K562 (cell line): ENCODE results near the gene TMED10. TPM values are rescaled to one million over a fixed set of nuclear protein-coding genes. Genes with fewer than 3 reads are reported as not detected.

Experiments
- ATAC-seq: fragments of 200-7000 bp; cut with Tn5 transposase; 3 replicates; pipeline ENCODE4 v1.9.1; 2020; ENCODE audit warnings: moderate library complexity
- BruUV-seq: library from RNA; stranded (reverse); fragments of 400-500 nt; replicated peaks from 2 replicates; lab custom pipeline; 2021; lab: Mats Ljungman, UMichigan
- CTCF ChIA-PET: fragments of 300-600 bp; formaldehyde crosslinking; extraction: SDS; loops from one replicate; lab custom pipeline; 2021; ENCODE audit warnings: low intra/inter-chr PET ratio; lab: Yijun Ruan, JAX
- POLR2A ChIA-PET: fragments of 300-600, 350-650 bp; sonication (Branson Sonifier 250); formaldehyde crosslinking; extraction: SDS; loops from one replicate; lab custom pipeline; 2021; ENCODE audit warnings: antibody characterized with exemption, inconsistent platforms; lab: Yijun Ruan, JAX
- DNase-seq, 4 experiments: peaks; one replicate each; pipeline versions ENCODE4 v3.0.0 to v3.0.0-alpha.2; 2011 to 2018; ENCODE audit warnings: low spot score in 3 of 4, mixed read lengths in 3 of 4; ENCODE audit errors: extremely low read depth in 1 of 4
- FAIRE-seq: peaks from 2 replicates; lab custom pipeline; 2011; peaks lifted over from hg19 to GRCh38; lab: Jason Lieb, UNC
- H2AFZ ChIP-seq: 2 replicates; pipeline ENCODE4 v1.6.0; 2011; ENCODE audit warnings: low read depth, low read length, control low read depth, inconsistent platforms
- H3K27ac ChIP-seq: fragments of 200-600 bp; 3 replicates; pipeline ENCODE4 v1.8.0; 2011; ENCODE audit warnings: low read depth, mild to moderate bottlenecking, control low read depth, inconsistent platforms, low read length, moderate library complexity, mixed read lengths; ENCODE audit errors: extremely low read depth
- H3K27me3 ChIP-seq, 2 experiments: fragments of 300-600 bp in 1 of 2; 2 replicates in 1 of 2; 3 replicates in 1 of 2; pipeline versions ENCODE4 v1.6.0 to v1.8.0; 2011; ENCODE audit warnings: inconsistent platforms in 2 of 2, low read length in 2 of 2, mild to moderate bottlenecking in 1 of 2, mixed read lengths in 1 of 2, moderate library complexity in 1 of 2; ENCODE audit not compliant: control insufficient read depth in 2 of 2, insufficient read depth in 2 of 2
- H3K36me3 ChIP-seq: fragments of 300-600 bp; 3 replicates; pipeline ENCODE4 v1.8.0; 2011; ENCODE audit warnings: mild to moderate bottlenecking, low read length, inconsistent platforms; ENCODE audit not compliant: control insufficient read depth, insufficient read depth
- H3K4me1 ChIP-seq, 2 experiments: fragments of 200-600 bp in 1 of 2; replicated peaks in 1 of 2; 2 replicates in 1 of 2; 3 replicates in 1 of 2; pipeline versions ENCODE4 v1.5.1 to v1.8.0; 2011; ENCODE audit warnings: inconsistent platforms in 2 of 2, low read length in 2 of 2, mild to moderate bottlenecking in 1 of 2, mixed read lengths in 1 of 2, moderate library complexity in 1 of 2; ENCODE audit not compliant: control insufficient read depth in 2 of 2, insufficient read depth in 2 of 2
- H3K4me2 ChIP-seq: 2 replicates; pipeline ENCODE4 v1.6.1; 2011; ENCODE audit warnings: low read length, control low read depth, inconsistent platforms, mixed read lengths; ENCODE audit not compliant: insufficient read depth
- H3K4me3 ChIP-seq: fragments of 200-600 bp; sonication (generic), shearing (Covaris generic); 2 replicates; pipeline ENCODE4 v1.5.1; 2016; ENCODE audit warnings: control low read depth, inconsistent platforms
- H3K79me2 ChIP-seq: fragments of 200-600 bp; 3 replicates; pipeline ENCODE4 v1.8.0; 2011; ENCODE audit warnings: low read length, inconsistent platforms; ENCODE audit not compliant: control insufficient read depth, insufficient read depth
- H3K9ac ChIP-seq, 2 experiments: 2 replicates each; pipeline versions ENCODE4 v1.6.0 to v1.6.1; 2011; ENCODE audit warnings: low read depth in 2 of 2, low read length in 2 of 2, control low read depth in 1 of 2, inconsistent platforms in 1 of 2, mild to moderate bottlenecking in 1 of 2, mixed read lengths in 1 of 2; ENCODE audit not compliant: insufficient read depth in 1 of 2
- H3K9me1 ChIP-seq: one replicate; pipeline ENCODE4 v1.6.0; 2011; ENCODE audit warnings: inconsistent platforms, mild to moderate bottlenecking, low read length, moderate library complexity; ENCODE audit not compliant: control insufficient read depth, insufficient read depth
- H3K9me3 ChIP-seq: replicated peaks from 2 replicates; pipeline ENCODE4 v1.5.1; 2011; ENCODE audit warnings: low read depth, low read length, inconsistent platforms; ENCODE audit not compliant: control insufficient read depth, insufficient read depth
- H4K20me1 ChIP-seq: replicated peaks from 2 replicates; pipeline ENCODE4 v1.6.1; 2011; ENCODE audit warnings: low read length, inconsistent platforms, mixed read lengths; ENCODE audit not compliant: control insufficient read depth, insufficient read depth
- BCLAF1 ChIP-seq, 2 experiments: fragments of 450-650 bp in 1 of 2; IDR thresholded peaks; 2 replicates each; pipeline ENCODE4 v1.6.1; 2011 to 2017; ENCODE audit warnings: low read depth in 2 of 2, antibody characterized with exemption in 1 of 2, borderline replicate concordance in 1 of 2, low read length in 1 of 2, mild to moderate bottlenecking in 1 of 2, mixed read lengths in 1 of 2; ENCODE audit not compliant: control insufficient read depth in 1 of 2
- BRCA1 ChIP-seq, 2 experiments: fragments of 450-650 bp in 1 of 2; sonication (generic) in 1 of 2; formaldehyde crosslinking in 1 of 2; IDR thresholded peaks; 2 replicates each; pipeline versions ENCODE4 v1.5.0 to v1.6.1; 2017 to 2020; ENCODE audit warnings: mild to moderate bottlenecking in 1 of 2, missing genetic modification reagents in 1 of 2
- TCFL5 ChIP-seq: fragments of 250-450 bp; sonication (Bioruptor Pico); conservative IDR thresholded peaks from 2 replicates; pipeline ENCODE4 v1.6.1; 2021; ENCODE audit warnings: mild to moderate bottlenecking, moderate library complexity, matching md5 sums
- YBX1 ChIP-seq: fragments of 450-650 bp; IDR thresholded peaks from 2 replicates; pipeline ENCODE4 v1.7.1; 2016; ENCODE audit warnings: mild to moderate bottlenecking
- ZNF311 ChIP-seq: fragments of 250-450 bp; sonication (Bioruptor Pico); IDR thresholded peaks from 2 replicates; pipeline ENCODE4 v1.4.0; 2020; ENCODE audit warnings: mild to moderate bottlenecking, moderate library complexity
- ZNF586 ChIP-seq: fragments of 450-650 bp; formaldehyde crosslinking; conservative IDR thresholded peaks from 2 replicates; pipeline ENCODE4 v1.4.0; 2020; ENCODE audit warnings: mild to moderate bottlenecking, moderate library complexity
- ZNF75A ChIP-seq: fragments of 450-650 bp; formaldehyde crosslinking; IDR thresholded peaks from 2 replicates; pipeline ENCODE4 v1.4.0; 2020; ENCODE audit warnings: mild to moderate bottlenecking
- WGBS: fragments of 100-300 bp; shearing (Covaris generic); methylation state at CpG from one replicate; pipeline ENCODE4 v1.1.6; 2016; ENCODE audit warnings: low coverage, mixed read lengths; ENCODE audit not compliant: insufficient coverage; ENCODE audit errors: missing lambda C conversion rate; 5-methylcytosine and 5-hydroxymethylcytosine counted together
- in situ Hi-C: fragments of 300-500 bp; cut with MboI; formaldehyde crosslinking; loops from 4 replicates; pipeline ENCODE4 v1.15.0; 2018; ENCODE audit warnings: inconsistent platforms, mixed read lengths
- intact Hi-C: fragments of 100-400 bp; cut with micrococcal nuclease; formaldehyde crosslinking; loops from 2 replicates; pipeline ENCODE4 v1.14.2; 2022
- polyA plus RNA-seq, 8 experiments: library from polyadenylated mRNA; depleted of rRNA in 4 of 8; stranded (reverse) in 5 of 8; unstranded in 3 of 8; fragments of >200 nt; fragmentation: Nextera tagmentation in 2 of 8; fragmentation: Illumina TruSeq in 1 of 8; extraction: Ambion mirVana in 2 of 8; extraction: Trizol in 1 of 8; gene quantifications; 2 replicates each; pipeline versions ENCODE4 v1.2.1 to v1.2.3, GENCODE V29; 2011 to 2014; ENCODE audit warnings: inconsistent platforms in 1 of 8, missing spikeins in 1 of 8
- total RNA-seq, 7 experiments: library from RNA; depleted of rRNA in 6 of 7; stranded (reverse); fragments of >200 nt in 6 of 7; fragmentation: Illumina TruSeq in 2 of 7; extraction: Trizol in 2 of 7; gene quantifications; 2 replicates each; pipeline versions ENCODE4 v1.2.1 to v1.2.3, GENCODE V29; 2011 to 2021; ENCODE audit warnings: low replicate concordance in 1 of 7
- TF ChIP-seq, protein P1 (sequence below): sonication (generic); IDR thresholded peaks from 2 replicates; pipeline ENCODE4 v1.6.1; 2016
- TF ChIP-seq, protein P2 (sequence below): fragments of 450-650 bp; IDR thresholded peaks from 2 replicates; pipeline ENCODE4 v1.6.1; 2017; ENCODE audit warnings: antibody characterized with exemption
- TF ChIP-seq, protein P3 (sequence below): IDR thresholded peaks from 2 replicates; pipeline ENCODE4 v1.6.1; 2011; ENCODE audit warnings: borderline replicate concordance, low read depth, mild to moderate bottlenecking, moderate library complexity, low read length; ENCODE audit not compliant: insufficient read depth, poor library complexity, severe bottlenecking
- TF ChIP-seq, protein P4 (sequence below): fragments of 250-450 bp; sonication (Bioruptor Pico); IDR thresholded peaks from 2 replicates; pipeline ENCODE4 v1.5.0; 2021; ENCODE audit warnings: mild to moderate bottlenecking, borderline replicate concordance

The TMED10 gene
- total and polyA plus RNA-seq, 9 of the 15 experiments (the other 6 are each of a cell fraction or from before 2014, with no cell fraction given) = 62.2 to 233 (median 124) TPM

GRCh38 chr14:75213172-75213571, 36.8 kb upstream of the TMED10 start:
- no peaks in the 10 kb centered on the region for H3K79me2 ChIP-seq
- no TSS peak for BruUV-seq
- no peak overlapping the region for H3K9ac ChIP-seq
- no peaks in the 10 kb centered on the region for H4K20me1 ChIP-seq
- ATAC-seq (no peak), FAIRE-seq (no peak), DNase-seq (no peak)
- CTCF ChIA-PET = no interaction called here
- intact Hi-C loops (no loop called here), in situ Hi-C loops (no loop called here)
- peak overlapping the region; percentile 55; the same call in 1 of the 2 replicates for H2AFZ ChIP-seq
- no peaks in the 10 kb centered on the region for H3K9me3 ChIP-seq
- H3K36me3 ChIP-seq = no peaks in the 10 kb centered on the region
- H3K4me2 ChIP-seq = no peak overlapping the region
- no peaks in the 10 kb centered on the region; a peak in 1 of 5 replicates for H3K4me1 ChIP-seq
- no peaks in the 10 kb centered on the region for H3K27me3 ChIP-seq
- POLR2A ChIA-PET = interaction anchor here (0.7 kb wide), 1 partner anchor 165 kb away, joined by 3 read pairs; no protein-coding TSS in a partner anchor
- no peaks in the 10 kb centered on the region for H3K9me1 ChIP-seq
- H3K4me3 ChIP-seq = no peak overlapping the region
- no peak overlapping the region for H3K27ac ChIP-seq
- WGBS = 24% methylated on average over 4 of the region's 4 CpGs
- TF ChIP-seq ZNF311 (no peak), TCFL5 (no peak), BCLAF1 (IDR thresholded peaks at IDR 0.05; ENCODE audit: borderline replicate concordance in 1 of 2, control insufficient read depth in 1 of 2, low read depth in 2 of 2, low read length in 1 of 2) (no peak), ZNF75A (CRISPR knock-in tag) (no peak), YBX1 (no peak), ZNF586 (CRISPR knock-in tag) (no peak), BRCA1 (IDR thresholded peaks at IDR 0.05) (no peak), BRCA1 (CRISPR knock-in tag; IDR thresholded peaks at IDR 0.05) (no peak)
- TF ChIP-seq, protein P1, sequence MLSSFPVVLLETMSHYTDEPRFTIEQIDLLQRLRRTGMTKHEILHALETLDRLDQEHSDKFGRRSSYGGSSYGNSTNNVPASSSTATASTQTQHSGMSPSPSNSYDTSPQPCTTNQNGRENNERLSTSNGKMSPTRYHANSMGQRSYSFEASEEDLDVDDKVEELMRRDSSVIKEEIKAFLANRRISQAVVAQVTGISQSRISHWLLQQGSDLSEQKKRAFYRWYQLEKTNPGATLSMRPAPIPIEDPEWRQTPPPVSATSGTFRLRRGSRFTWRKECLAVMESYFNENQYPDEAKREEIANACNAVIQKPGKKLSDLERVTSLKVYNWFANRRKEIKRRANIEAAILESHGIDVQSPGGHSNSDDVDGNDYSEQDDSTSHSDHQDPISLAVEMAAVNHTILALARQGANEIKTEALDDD = no peak
- TF ChIP-seq, protein P2, sequence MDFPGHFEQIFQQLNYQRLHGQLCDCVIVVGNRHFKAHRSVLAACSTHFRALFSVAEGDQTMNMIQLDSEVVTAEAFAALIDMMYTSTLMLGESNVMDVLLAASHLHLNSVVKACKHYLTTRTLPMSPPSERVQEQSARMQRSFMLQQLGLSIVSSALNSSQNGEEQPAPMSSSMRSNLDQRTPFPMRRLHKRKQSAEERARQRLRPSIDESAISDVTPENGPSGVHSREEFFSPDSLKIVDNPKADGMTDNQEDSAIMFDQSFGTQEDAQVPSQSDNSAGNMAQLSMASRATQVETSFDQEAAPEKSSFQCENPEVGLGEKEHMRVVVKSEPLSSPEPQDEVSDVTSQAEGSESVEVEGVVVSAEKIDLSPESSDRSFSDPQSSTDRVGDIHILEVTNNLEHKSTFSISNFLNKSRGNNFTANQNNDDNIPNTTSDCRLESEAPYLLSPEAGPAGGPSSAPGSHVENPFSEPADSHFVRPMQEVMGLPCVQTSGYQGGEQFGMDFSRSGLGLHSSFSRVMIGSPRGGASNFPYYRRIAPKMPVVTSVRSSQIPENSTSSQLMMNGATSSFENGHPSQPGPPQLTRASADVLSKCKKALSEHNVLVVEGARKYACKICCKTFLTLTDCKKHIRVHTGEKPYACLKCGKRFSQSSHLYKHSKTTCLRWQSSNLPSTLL = no peak
- TF ChIP-seq, protein P3, sequence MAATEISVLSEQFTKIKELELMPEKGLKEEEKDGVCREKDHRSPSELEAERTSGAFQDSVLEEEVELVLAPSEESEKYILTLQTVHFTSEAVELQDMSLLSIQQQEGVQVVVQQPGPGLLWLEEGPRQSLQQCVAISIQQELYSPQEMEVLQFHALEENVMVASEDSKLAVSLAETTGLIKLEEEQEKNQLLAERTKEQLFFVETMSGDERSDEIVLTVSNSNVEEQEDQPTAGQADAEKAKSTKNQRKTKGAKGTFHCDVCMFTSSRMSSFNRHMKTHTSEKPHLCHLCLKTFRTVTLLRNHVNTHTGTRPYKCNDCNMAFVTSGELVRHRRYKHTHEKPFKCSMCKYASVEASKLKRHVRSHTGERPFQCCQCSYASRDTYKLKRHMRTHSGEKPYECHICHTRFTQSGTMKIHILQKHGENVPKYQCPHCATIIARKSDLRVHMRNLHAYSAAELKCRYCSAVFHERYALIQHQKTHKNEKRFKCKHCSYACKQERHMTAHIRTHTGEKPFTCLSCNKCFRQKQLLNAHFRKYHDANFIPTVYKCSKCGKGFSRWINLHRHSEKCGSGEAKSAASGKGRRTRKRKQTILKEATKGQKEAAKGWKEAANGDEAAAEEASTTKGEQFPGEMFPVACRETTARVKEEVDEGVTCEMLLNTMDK = no peak
- TF ChIP-seq, protein P4, sequence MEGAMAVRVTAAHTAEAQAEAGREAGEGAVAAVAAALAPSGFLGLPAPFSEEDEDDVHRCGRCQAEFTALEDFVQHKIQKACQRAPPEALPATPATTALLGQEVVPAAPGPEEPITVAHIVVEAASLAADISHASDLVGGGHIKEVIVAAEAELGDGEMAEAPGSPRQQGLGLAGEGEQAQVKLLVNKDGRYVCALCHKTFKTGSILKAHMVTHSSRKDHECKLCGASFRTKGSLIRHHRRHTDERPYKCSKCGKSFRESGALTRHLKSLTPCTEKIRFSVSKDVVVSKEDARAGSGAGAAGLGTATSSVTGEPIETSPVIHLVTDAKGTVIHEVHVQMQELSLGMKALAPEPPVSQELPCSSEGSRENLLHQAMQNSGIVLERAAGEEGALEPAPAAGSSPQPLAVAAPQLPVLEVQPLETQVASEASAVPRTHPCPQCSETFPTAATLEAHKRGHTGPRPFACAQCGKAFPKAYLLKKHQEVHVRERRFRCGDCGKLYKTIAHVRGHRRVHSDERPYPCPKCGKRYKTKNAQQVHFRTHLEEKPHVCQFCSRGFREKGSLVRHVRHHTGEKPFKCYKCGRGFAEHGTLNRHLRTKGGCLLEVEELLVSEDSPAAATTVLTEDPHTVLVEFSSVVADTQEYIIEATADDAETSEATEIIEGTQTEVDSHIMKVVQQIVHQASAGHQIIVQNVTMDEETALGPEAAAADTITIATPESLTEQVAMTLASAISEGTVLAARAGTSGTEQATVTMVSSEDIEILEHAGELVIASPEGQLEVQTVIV (CRISPR knock-in tag) = no peak
